ENCODE results near the gene PFKFB3. TPM values are rescaled to one million over a fixed set of nuclear protein-coding genes. Genes with fewer than 3 reads are reported as not detected.

The PFKFB3 gene
- total and polyA plus RNA-seq, 2 of the 13 experiments (the other 11 are each of a cell fraction or from before 2014, with no cell fraction given), result 1.2 to 13.3 TPM

- no peak for TF ChIP-seq ZFYVE20 (CRISPR knock-in tag; IDR thresholded peaks at IDR 0.05; ENCODE audit: borderline replicate concordance, low read depth)
- no peak for TF ChIP-seq SKI (IDR thresholded peaks at IDR 0.05; ENCODE audit: partially characterized antibody)
- TF ChIP-seq RNF2 (conservative IDR thresholded peaks at IDR 0.05; ENCODE audit: low read depth), result no peak
- TF ChIP-seq ZFX (CRISPR knock-in tag; IDR thresholded peaks at IDR 0.05; ENCODE audit: low read depth), result no peak
- TF ChIP-seq, protein P1, sequence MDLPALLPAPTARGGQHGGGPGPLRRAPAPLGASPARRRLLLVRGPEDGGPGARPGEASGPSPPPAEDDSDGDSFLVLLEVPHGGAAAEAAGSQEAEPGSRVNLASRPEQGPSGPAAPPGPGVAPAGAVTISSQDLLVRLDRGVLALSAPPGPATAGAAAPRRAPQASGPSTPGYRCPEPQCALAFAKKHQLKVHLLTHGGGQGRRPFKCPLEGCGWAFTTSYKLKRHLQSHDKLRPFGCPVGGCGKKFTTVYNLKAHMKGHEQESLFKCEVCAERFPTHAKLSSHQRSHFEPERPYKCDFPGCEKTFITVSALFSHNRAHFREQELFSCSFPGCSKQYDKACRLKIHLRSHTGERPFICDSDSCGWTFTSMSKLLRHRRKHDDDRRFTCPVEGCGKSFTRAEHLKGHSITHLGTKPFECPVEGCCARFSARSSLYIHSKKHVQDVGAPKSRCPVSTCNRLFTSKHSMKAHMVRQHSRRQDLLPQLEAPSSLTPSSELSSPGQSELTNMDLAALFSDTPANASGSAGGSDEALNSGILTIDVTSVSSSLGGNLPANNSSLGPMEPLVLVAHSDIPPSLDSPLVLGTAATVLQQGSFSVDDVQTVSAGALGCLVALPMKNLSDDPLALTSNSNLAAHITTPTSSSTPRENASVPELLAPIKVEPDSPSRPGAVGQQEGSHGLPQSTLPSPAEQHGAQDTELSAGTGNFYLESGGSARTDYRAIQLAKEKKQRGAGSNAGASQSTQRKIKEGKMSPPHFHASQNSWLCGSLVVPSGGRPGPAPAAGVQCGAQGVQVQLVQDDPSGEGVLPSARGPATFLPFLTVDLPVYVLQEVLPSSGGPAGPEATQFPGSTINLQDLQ (CRISPR knock-in tag; IDR thresholded peaks at IDR 0.05), result no peak
These were observed 10.1 kb downstream of the PFKFB3 start (continued) for GRCh38 chr10:6212806-6213205.

GRCh38 chr10:6213257-6213905, 10.6 kb downstream of the PFKFB3 start:
- TF ChIP-seq STAT5B (CRISPR knock-in tag; IDR thresholded peaks at IDR 0.05), result no peak
- TF ChIP-seq ZNF441 (CRISPR knock-in tag; IDR thresholded peaks at IDR 0.05; ENCODE audit: borderline replicate concordance), result no peak
- no peak for TF ChIP-seq ZSCAN30 (CRISPR knock-in tag; IDR thresholded peaks at IDR 0.05)
- TF ChIP-seq, protein P2, sequence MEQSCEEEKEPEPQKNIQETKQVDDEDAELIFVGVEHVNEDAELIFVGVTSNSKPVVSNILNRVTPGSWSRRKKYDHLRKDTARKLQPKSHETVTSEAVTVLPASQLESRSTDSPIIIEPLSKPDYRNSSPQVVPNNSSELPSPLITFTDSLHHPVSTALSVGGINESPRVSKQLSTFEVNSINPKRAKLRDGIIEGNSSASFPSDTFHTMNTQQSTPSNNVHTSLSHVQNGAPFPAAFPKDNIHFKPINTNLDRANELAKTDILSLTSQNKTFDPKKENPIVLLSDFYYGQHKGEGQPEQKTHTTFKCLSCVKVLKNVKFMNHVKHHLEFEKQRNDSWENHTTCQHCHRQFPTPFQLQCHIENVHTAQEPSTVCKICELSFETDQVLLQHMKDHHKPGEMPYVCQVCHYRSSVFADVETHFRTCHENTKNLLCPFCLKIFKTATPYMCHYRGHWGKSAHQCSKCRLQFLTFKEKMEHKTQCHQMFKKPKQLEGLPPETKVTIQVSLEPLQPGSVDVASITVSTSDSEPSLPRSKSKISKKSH (CRISPR knock-in tag; IDR thresholded peaks at IDR 0.05; ENCODE audit: borderline replicate concordance), result no peak
- no peak for TF ChIP-seq ZNF576 (CRISPR knock-in tag; IDR thresholded peaks at IDR 0.05)
- no peak for TF ChIP-seq NCOA1 (CRISPR knock-in tag; IDR thresholded peaks at IDR 0.05)
- H4K20me1 ChIP-seq (ENCODE audit: insufficient read depth, low read length), result peaks cover 13% of the 10 kb centered on the region; the same call in 1 of the 2 replicates
- intact Hi-C loops (cut with micrococcal nuclease; ENCODE audit: unreplicated experiment), result no loop called here
- H3K9me3 ChIP-seq (ENCODE audit: low read length), result no peaks in the 10 kb centered on the region
- BruUV-seq (replicated peaks), result no TSS peak
- H3K4me1 ChIP-seq (ENCODE audit: insufficient read depth, low read length), result peaks cover 8% of the 10 kb centered on the region; the same call in 1 of the 2 replicates
- in situ Hi-C loops (cut with HindIII; ENCODE audit: extremely low pct_ligation_motif_present, low pct_unique_long_range_greater_than_20kb), result no loop called here
- 93% methylated on average over 15 of the region's 17 CpGs for WGBS (ENCODE audit: low lambda C conversion rate)
- H3K4me2 ChIP-seq (ENCODE audit: low read depth, low read length), result no peak overlapping the region
- H3K27me3 ChIP-seq (ENCODE audit: control insufficient read depth in 1 of 2, insufficient read depth in 2 of 2, low read length in 2 of 2), result no peaks in the 10 kb centered on the region
- FAIRE-seq (no peak), ATAC-seq (no peak), DNase-seq (ENCODE audit: low spot score) (no peak)
- no peak overlapping the region for H3K4me3 ChIP-seq (replicated peaks in 1 of 3; ENCODE audit: insufficient read depth in 1 of 3, low read depth in 2 of 3, low read length in 3 of 3)
- no peak overlapping the region for H2AFZ ChIP-seq (ENCODE audit: low read length)
- H3K27ac ChIP-seq (ENCODE audit: extremely low read length, insufficient read depth, low read length), result no peak overlapping the region
- POLR2A ChIA-PET, result no interaction called here
- no peak overlapping the region for H3K9ac ChIP-seq (ENCODE audit: insufficient read depth, low read depth, low read length)
- peaks cover 4% of the 10 kb centered on the region for H3K79me2 ChIP-seq (ENCODE audit: insufficient read depth, low read length)
- peaks cover 24 to 41% of the 10 kb centered on the region in 2 experiments for H3K36me3 ChIP-seq (replicated peaks in 1 of 2; ENCODE audit: control insufficient read depth in 1 of 2, insufficient read depth in 2 of 2, low read length in 2 of 2)
- CTCF ChIA-PET (ENCODE audit: low intra/inter-chr PET ratio, low total read pairs), result no interaction called here
